ENCODE data around the gene TUFT1.
A peak's percentile ranks its signal among the peaks of the same experiment; 100 is the strongest.

The TUFT1 gene

GRCh38 chr1:151536499-151536898 is 3.6 kb upstream of the TUFT1 start:
- no peak for TF ChIP-seq CTCF (IDR thresholded peaks at IDR 0.05; ENCODE audit: insufficient read depth, low read length, missing control alignments)
- no peak for DNase-seq (ENCODE audit: low read depth, low spot score)
- ChIA-PET POLR2A (interaction anchor here (0.7 to 1.0 kb wide), 3 partner anchors 11 to 79 kb away, joined by 3 to 4 read pairs (median 4); no protein-coding TSS in a partner anchor), CTCF (interaction anchor here (1.2 to 9.4 kb wide), 7 partner anchors 12 to 198 kb away, joined by 4 to 112 read pairs (median 10); no protein-coding TSS in a partner anchor)
- H3K4me3 ChIP-seq (ENCODE audit: low read depth, low read length), result no peak overlapping the region

GRCh38 chr1:151537112-151537511 is 3.0 kb upstream of the TUFT1 start:
- peak; percentile 92 for DNase-seq (ENCODE audit: low read depth, low spot score)
- no peak for TF ChIP-seq CTCF (IDR thresholded peaks at IDR 0.05; ENCODE audit: insufficient read depth, low read length, missing control alignments)
- H3K4me3 ChIP-seq (ENCODE audit: low read depth, low read length), result no peak overlapping the region
- ChIA-PET POLR2A (interaction anchor here (0.7 to 1.0 kb wide), 3 partner anchors 10 to 79 kb away, joined by 3 to 4 read pairs (median 4); no protein-coding TSS in a partner anchor), CTCF (interaction anchor here (1.2 to 9.4 kb wide), 5 partner anchors 11 to 197 kb away, joined by 4 to 112 read pairs (median 10); no protein-coding TSS in a partner anchor)

- CTCF ChIA-PET, result interaction anchor here (1.0 to 1.9 kb wide), 3 partner anchors 19 to 195 kb away, joined by 3 to 8 read pairs (median 4); no protein-coding TSS in a partner anchor
- DNase-seq (ENCODE audit: low read depth, low spot score), result no peak
These were observed 638 bp upstream of the TUFT1 start for GRCh38 chr1:151539321-151540020.

GRCh38 chr1:151540982-151541377 is 871 bp downstream of the TUFT1 start:
- no peak for DNase-seq (ENCODE audit: low read depth, low spot score)
- peak overlapping the region; percentile 81 for H3K4me3 ChIP-seq (ENCODE audit: low read depth, low read length)
- CTCF ChIA-PET, result interaction anchor here (1.0 to 3.8 kb wide), 6 partner anchors 8 to 193 kb away, joined by 3 to 18 read pairs (median 6); no protein-coding TSS in a partner anchor
- POLR2A ChIA-PET, result interaction anchor here (0.7 to 1.3 kb wide), 5 partner anchors 8 to 125 kb away, joined by 3 to 5 read pairs (median 3); partner anchors contain the start of gene POGZ
- no peak for TF ChIP-seq CTCF (IDR thresholded peaks at IDR 0.05; ENCODE audit: insufficient read depth, low read length, missing control alignments)

More at GRCh38 chr1:151539321-151540020, 638 bp upstream of the TUFT1 start:
- no peak for TF ChIP-seq CTCF (IDR thresholded peaks at IDR 0.05; ENCODE audit: insufficient read depth, low read length, missing control alignments)
- peak overlapping the region; percentile 81 for H3K4me3 ChIP-seq (ENCODE audit: low read depth, low read length)
- POLR2A ChIA-PET, result interaction anchor here (0.9 to 1.2 kb wide), 4 partner anchors 9 to 80 kb away, joined by 4 to 5 read pairs (median 4); partner anchors contain the start of gene POGZ

- POLR2A ChIA-PET, result interaction anchor here (0.6 to 1.3 kb wide), 4 partner anchors 7 to 125 kb away, joined by 3 to 5 read pairs (median 4); partner anchors contain the start of gene POGZ
- H3K4me3 ChIP-seq (ENCODE audit: low read depth, low read length), result peak overlapping the region; percentile 81
- no peak for TF ChIP-seq CTCF (IDR thresholded peaks at IDR 0.05; ENCODE audit: insufficient read depth, low read length, missing control alignments)
- no peak for DNase-seq (ENCODE audit: low read depth, low spot score)
- CTCF ChIA-PET, result interaction anchor here (1.0 to 3.8 kb wide), 7 partner anchors 8 to 193 kb away, joined by 3 to 18 read pairs (median 4); no protein-coding TSS in a partner anchor
These were observed 1.6 kb downstream of the TUFT1 start for GRCh38 chr1:151541752-151542151.

- POLR2A ChIA-PET, result no interaction called here
- peak; percentile 79 for DNase-seq (ENCODE audit: low read depth, low spot score)
- CTCF ChIA-PET, result interaction anchor here (1.3 to 3.8 kb wide), 3 partner anchors 86 to 192 kb away, joined by 4 to 18 read pairs (median 4); no protein-coding TSS in a partner anchor
- no peak for TF ChIP-seq CTCF (IDR thresholded peaks at IDR 0.05; ENCODE audit: insufficient read depth, low read length, missing control alignments)
- H3K4me3 ChIP-seq (ENCODE audit: low read depth, low read length), result peak overlapping the region; percentile 36
These were observed 2.6 kb downstream of the TUFT1 start for GRCh38 chr1:151542710-151543129.

Data from AG04449 (cell line).